Measurements from ENCODE around the gene C1S. TPM values are rescaled to one million over a fixed set of nuclear protein-coding genes. Genes with fewer than 3 reads are reported as not detected.

Gene C1S
- total and polyA plus RNA-seq, 9 of the 15 experiments (the other 6 are each of a cell fraction or from before 2014, with no cell fraction given) = 0.08 to 0.84 (median 0.27) TPM

GRCh38 chr12:7116916-7117315 is 56.4 kb downstream of the C1S start:
- ChIA-PET CTCF (ENCODE audit: low intra/inter-chr PET ratio) (no interaction called here), POLR2A (no interaction called here)
- 0 out of 4 replicates have a peak overlapping the region, but pooled peaks of 1 of the 2 experiments have one; percentile 24 for H3K9ac ChIP-seq (ENCODE audit: insufficient read depth in 1 of 2, low read depth in 2 of 2, low read length in 2 of 2)
- H3K36me3 ChIP-seq (ENCODE audit: control insufficient read depth, insufficient read depth, low read length) = peaks cover 2% of the 10 kb centered on the region; the same call in 2 of the 3 replicates
- H3K4me3 ChIP-seq = no peak overlapping the region
- no peaks in the 10 kb centered on the region for H3K9me1 ChIP-seq (ENCODE audit: control insufficient read depth, insufficient read depth, low read length)
- no peaks in the 10 kb centered on the region for H3K9me3 ChIP-seq (replicated peaks; ENCODE audit: control insufficient read depth, insufficient read depth, low read depth, low read length)
- DNase-seq (ENCODE audit: extremely low read depth in 1 of 4, low spot score in 3 of 4) (no peak), FAIRE-seq (no peak), ATAC-seq (no peak)
- 72% methylated on average over 9 of the region's 9 CpGs for WGBS (ENCODE audit: insufficient coverage, low coverage, missing lambda C conversion rate)
- no peak overlapping the region for H3K27ac ChIP-seq (ENCODE audit: extremely low read depth, low read depth, low read length)
- TF ChIP-seq HOXB6 (CRISPR knock-in tag; IDR thresholded peaks at IDR 0.05; ENCODE audit: borderline replicate concordance) (no peak), JUND (IDR thresholded peaks at IDR 0.05; ENCODE audit: borderline replicate concordance, low read depth, low read length) (no peak), JUND (tag; IDR thresholded peaks at IDR 0.05; ENCODE audit: borderline replicate concordance, low read depth, low read length) (no peak), HNRNPH1 (optimal IDR thresholded peaks at IDR 0.05; ENCODE audit: low read depth, low read length) (no peak), ZBTB8A (IDR thresholded peaks at IDR 0.05; ENCODE audit: partially characterized antibody) (no peak), STAT6 (CRISPR knock-in tag; IDR thresholded peaks at IDR 0.05) (no peak), CREB1 (IDR thresholded peaks at IDR 0.05) (no peak), CREB1 (CRISPR knock-in tag; IDR thresholded peaks at IDR 0.05) (no peak), ZFP36 (IDR thresholded peaks at IDR 0.05; ENCODE audit: low read depth, low read length, partially characterized antibody) (no peak), ATF7 (IDR thresholded peaks at IDR 0.05) (no peak), PRDM10 (IDR thresholded peaks at IDR 0.05; ENCODE audit: partially characterized antibody) (no peak), ZNF232 (CRISPR knock-in tag; IDR thresholded peaks at IDR 0.05) (no peak), MAFF (IDR thresholded peaks at IDR 0.05; ENCODE audit: low read length) (no peak), ZNF133 (CRISPR knock-in tag; IDR thresholded peaks at IDR 0.05) (no peak), EHMT2 (IDR thresholded peaks at IDR 0.05) (no peak), EZH2 (IDR thresholded peaks at IDR 0.05; ENCODE audit: borderline replicate concordance, low read depth, low read length) (no peak), TARDBP (IDR thresholded peaks at IDR 0.05) (no peak), ASH1L (IDR thresholded peaks at IDR 0.05; ENCODE audit: borderline replicate concordance, low read depth, partially characterized antibody) (no peak), ZNF384 (IDR thresholded peaks at IDR 0.05; ENCODE audit: low read depth, low read length) (no peak)
- H3K4me1 ChIP-seq (replicated peaks in 1 of 2; ENCODE audit: control insufficient read depth in 2 of 2, insufficient read depth in 2 of 2, low read length in 2 of 2) = peaks cover 15 to 26% of the 10 kb centered on the region in 2 experiments; a peak in 4 of 5 replicates
- intact Hi-C loops (cut with micrococcal nuclease) = no loop called here
- H2AFZ ChIP-seq (ENCODE audit: low read depth, low read length) = no peak overlapping the region
- no peak overlapping the region for H3K4me2 ChIP-seq (ENCODE audit: insufficient read depth, low read length)
- BruUV-seq (replicated peaks) = no TSS peak
- no peaks in the 10 kb centered on the region for H4K20me1 ChIP-seq (replicated peaks; ENCODE audit: control insufficient read depth, insufficient read depth, low read length)
- no peaks in the 10 kb centered on the region for H3K79me2 ChIP-seq (ENCODE audit: control insufficient read depth, insufficient read depth, low read length)
- no peaks in the 10 kb centered on the region for H3K27me3 ChIP-seq (ENCODE audit: control insufficient read depth in 2 of 2, insufficient read depth in 2 of 2, low read length in 2 of 2)
- in situ Hi-C loops (cut with MboI) = no loop called here

Data from K562 (cell line).